HG03060 (cell line): ENCODE results near the gene CYP27C1.

Source experiments
- ATAC-seq: cut with Tn5 transposase; IDR thresholded peaks from one replicate; pipeline ENCODE4 v1.9.1; 2021; ENCODE audit warnings: low read depth, moderate number of reproducible peaks; ENCODE audit not compliant: unreplicated experiment

CYP27C1 gene

GRCh38 chr2:127134833-127135830 is 85.0 kb downstream of the CYP27C1 start:
- ATAC-seq = no peak

GRCh38 chr2:127134235-127134634 is 85.9 kb downstream of the CYP27C1 start:
- no peak for ATAC-seq
